Liver (tissue), 9 donors: ENCODE data around the gene EEF1G. TPM values are rescaled to one million over a fixed set of nuclear protein-coding genes. Genes with fewer than 3 reads are reported as not detected.

Experiments
- DNase-seq: peaks from one replicate; pipeline ENCODE4 v3.0.0-alpha.2; 2017; ENCODE audit warnings: low spot score
- H3K27ac ChIP-seq, 2 donors: one replicate each; pipeline ENCODE4 v1.7.0; 2013; ENCODE audit warnings: inconsistent platforms in 2 of 2, low read length in 2 of 2, control low read depth in 1 of 2, low read depth in 1 of 2, mild to moderate bottlenecking in 1 of 2
- H3K27me3 ChIP-seq, 4 donors: one replicate each; pipeline versions ENCODE4 v1.6.1 to v1.7.0; 2013; ENCODE audit warnings: low read length in 3 of 4, inconsistent platforms in 1 of 4, mild to moderate bottlenecking in 1 of 4, moderate library complexity in 1 of 4; ENCODE audit not compliant: control insufficient read depth in 4 of 4, insufficient read depth in 4 of 4
- H3K36me3 ChIP-seq, 4 donors: one replicate each; pipeline versions ENCODE4 v1.6.1 to v1.7.0; 2013; ENCODE audit warnings: low read length in 3 of 4, mild to moderate bottlenecking in 3 of 4, low read depth in 1 of 4, moderate library complexity in 1 of 4; ENCODE audit not compliant: control insufficient read depth in 4 of 4, insufficient read depth in 3 of 4
- H3K4me1 ChIP-seq, 4 donors: one replicate each; pipeline versions ENCODE4 v1.6.1 to v1.7.0; 2013; ENCODE audit warnings: low read length in 3 of 4, mild to moderate bottlenecking in 3 of 4, moderate library complexity in 1 of 4; ENCODE audit not compliant: control insufficient read depth in 4 of 4, insufficient read depth in 4 of 4
- H3K4me3 ChIP-seq, 3 donors: one replicate each; pipeline versions ENCODE4 v1.6.1 to v1.7.0; 2013; ENCODE audit warnings: low read length in 3 of 3, control low read depth in 1 of 3, low read depth in 1 of 3, mild to moderate bottlenecking in 1 of 3
- H3K9ac ChIP-seq, 2 donors: one replicate each; pipeline ENCODE4 v1.7.0; 2013; ENCODE audit warnings: low read length in 2 of 2, mild to moderate bottlenecking in 2 of 2, moderate library complexity in 2 of 2, control low read depth in 1 of 2, low read depth in 1 of 2
- H3K9me3 ChIP-seq, 4 donors: one replicate each; pipeline versions ENCODE4 v1.6.1 to v1.7.0; 2013; ENCODE audit warnings: low read length in 3 of 4; ENCODE audit not compliant: control insufficient read depth in 4 of 4
- EGR1 ChIP-seq, 2 donors: IDR thresholded peaks; 2 replicates each; pipeline ENCODE4 v1.6.1; 2016 to 2018; ENCODE audit warnings: antibody characterized with exemption in 2 of 2, low read depth in 2 of 2
- FOXA1 ChIP-seq: IDR thresholded peaks from 2 replicates; pipeline ENCODE4 v1.6.1; 2016; ENCODE audit warnings: antibody characterized with exemption
- FOXA2 ChIP-seq: IDR thresholded peaks from 2 replicates; pipeline ENCODE4 v1.6.1; 2016; ENCODE audit warnings: antibody characterized with exemption
- GABPA ChIP-seq, 2 donors: IDR thresholded peaks in 1 of 2; conservative IDR thresholded peaks in 1 of 2; 2 replicates each; pipeline ENCODE4 v1.6.1; 2016; ENCODE audit warnings: antibody characterized with exemption in 2 of 2, mild to moderate bottlenecking in 1 of 2, moderate library complexity in 1 of 2
- HNF4A ChIP-seq, 2 donors: conservative IDR thresholded peaks; 2 replicates each; pipeline ENCODE4 v1.6.1; 2016; ENCODE audit warnings: antibody characterized with exemption in 2 of 2, mild to moderate bottlenecking in 2 of 2
- HNF4G ChIP-seq: IDR thresholded peaks from 2 replicates; pipeline ENCODE4 v1.6.1; 2016; ENCODE audit warnings: antibody characterized with exemption
- JUND ChIP-seq, 2 donors: IDR thresholded peaks; 2 replicates each; pipeline ENCODE4 v1.6.1; 2016; ENCODE audit warnings: antibody characterized with exemption in 2 of 2
- NR2F2 ChIP-seq: IDR thresholded peaks from 2 replicates; pipeline ENCODE4 v1.6.1; 2016; ENCODE audit warnings: antibody characterized with exemption
- RAD21 ChIP-seq, 2 donors: IDR thresholded peaks; 2 replicates each; pipeline ENCODE4 v1.6.1; 2016; ENCODE audit warnings: antibody characterized with exemption in 2 of 2, mild to moderate bottlenecking in 2 of 2
- RXRA ChIP-seq, 2 donors: IDR thresholded peaks; 2 replicates each; pipeline ENCODE4 v1.6.1; 2017 to 2018; ENCODE audit warnings: antibody characterized with exemption in 2 of 2, mild to moderate bottlenecking in 1 of 2
- SP1 ChIP-seq: IDR thresholded peaks from 2 replicates; pipeline ENCODE4 v1.6.1; 2018; ENCODE audit warnings: antibody characterized with exemption, mild to moderate bottlenecking
- TAF1 ChIP-seq: conservative IDR thresholded peaks from 2 replicates; pipeline ENCODE4 v1.6.1; 2016; ENCODE audit warnings: antibody characterized with exemption, mild to moderate bottlenecking
- YY1 ChIP-seq: IDR thresholded peaks from 2 replicates; pipeline ENCODE4 v1.6.1; 2016; ENCODE audit warnings: antibody characterized with exemption, mild to moderate bottlenecking
- WGBS: extraction: QIAGEN DNeasy Blood & Tissue Kit; methylation state at CpG from one replicate; pipeline ENCODE4 v1.1.7; 2013; 5-methylcytosine and 5-hydroxymethylcytosine counted together
- polyA plus RNA-seq, 2 donors: library from polyadenylated mRNA; stranded (reverse) in 1 of 2; unstranded in 1 of 2; fragments of 200-250 nt in 1 of 2; fragments of >200 nt in 1 of 2; fragmentation: Nextera tagmentation in 1 of 2; extraction: Ambion mirVana in 1 of 2; gene quantifications; one replicate each; pipeline versions ENCODE4 v1.2.1 to v1.2.3, GENCODE V29; 2013 to 2015
- total RNA-seq, 2 donors: library from RNA; depleted of rRNA; stranded (reverse); fragments of >200 nt; gene quantifications; one replicate each; pipeline ENCODE4 v1.2.3, GENCODE V29; 2014
- TF ChIP-seq, protein P1 (sequence below): IDR thresholded peaks from 2 replicates; pipeline ENCODE4 v1.6.1; 2016; ENCODE audit warnings: antibody characterized with exemption, mild to moderate bottlenecking
- TF ChIP-seq, protein P2 (sequence below): IDR thresholded peaks from 2 replicates; pipeline ENCODE4 v1.6.1; 2016; ENCODE audit warnings: antibody characterized with exemption
- TF ChIP-seq, protein P3 (sequence below): IDR thresholded peaks from 2 replicates; pipeline ENCODE4 v1.6.1; 2016; ENCODE audit warnings: antibody characterized with exemption
- TF ChIP-seq, protein P4 (sequence below): IDR thresholded peaks from 2 replicates; pipeline ENCODE4 v1.6.1; 2016; ENCODE audit warnings: antibody characterized with exemption
- TF ChIP-seq, protein P5 (sequence below): fragments of 150-350 bp; IDR thresholded peaks from 2 replicates; pipeline ENCODE4 v1.5.1; 2017; ENCODE audit warnings: improper control_type of control experiment, low read depth, low read length; ENCODE audit not compliant: missing input control
- donor health status: healthy.
- donor health status: healthy.
- donor health status: healthy.
- donor health status: healthy.
- donor health status: healthy.

The EEF1G gene
- total and polyA plus RNA-seq, 4 donors = 251 to 640 (median 469) TPM

DNA sequence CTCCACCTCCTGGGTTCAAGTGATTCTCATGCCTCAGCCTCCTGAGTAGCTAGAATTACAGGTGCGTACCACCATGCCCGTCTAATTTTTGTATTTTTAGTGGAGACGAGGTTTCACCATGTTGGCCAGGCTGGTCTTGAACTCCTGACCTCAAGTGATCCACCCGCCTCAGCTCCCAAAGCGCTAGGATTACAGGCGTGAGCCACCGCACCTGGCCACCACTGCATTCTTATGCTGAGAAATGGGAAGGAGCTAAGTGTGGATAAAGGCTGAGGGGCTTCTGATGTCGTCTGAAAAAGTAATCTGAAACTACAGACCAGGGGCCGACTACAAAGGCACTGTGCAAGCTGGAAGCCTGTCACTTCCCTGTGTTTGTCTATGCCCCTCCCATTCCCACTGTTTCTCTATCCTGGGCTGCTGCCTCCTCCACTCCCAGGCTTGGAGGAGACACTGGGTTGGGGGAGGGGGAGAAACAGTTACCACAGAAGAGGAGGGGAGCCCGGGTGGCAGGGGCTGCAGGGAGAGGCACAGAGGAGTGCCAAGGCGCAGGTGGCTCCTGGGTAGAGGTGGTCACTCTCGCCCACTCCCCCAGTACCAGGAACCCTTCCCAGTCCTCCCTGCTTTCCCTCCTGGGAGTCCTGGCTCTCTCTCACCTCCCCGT lies 30.9 kb upstream of the EEF1G start:
- no peaks in the 10 kb centered on the region for H3K9me3 ChIP-seq
- whole genome bisulfite sequencing = 83% methylated on average over 13 of the region's 13 CpGs
- H3K4me1 ChIP-seq = peaks cover 12 to 50% (median 33%) of the 10 kb centered on the region in 4 donors
- peaks cover 2 to 14% (median 3%) of the 10 kb centered on the region in 4 donors for H3K36me3 ChIP-seq
- no peak overlapping the region for H3K4me3 ChIP-seq
- no peak for DNase-seq
- TF ChIP-seq, protein P1, sequence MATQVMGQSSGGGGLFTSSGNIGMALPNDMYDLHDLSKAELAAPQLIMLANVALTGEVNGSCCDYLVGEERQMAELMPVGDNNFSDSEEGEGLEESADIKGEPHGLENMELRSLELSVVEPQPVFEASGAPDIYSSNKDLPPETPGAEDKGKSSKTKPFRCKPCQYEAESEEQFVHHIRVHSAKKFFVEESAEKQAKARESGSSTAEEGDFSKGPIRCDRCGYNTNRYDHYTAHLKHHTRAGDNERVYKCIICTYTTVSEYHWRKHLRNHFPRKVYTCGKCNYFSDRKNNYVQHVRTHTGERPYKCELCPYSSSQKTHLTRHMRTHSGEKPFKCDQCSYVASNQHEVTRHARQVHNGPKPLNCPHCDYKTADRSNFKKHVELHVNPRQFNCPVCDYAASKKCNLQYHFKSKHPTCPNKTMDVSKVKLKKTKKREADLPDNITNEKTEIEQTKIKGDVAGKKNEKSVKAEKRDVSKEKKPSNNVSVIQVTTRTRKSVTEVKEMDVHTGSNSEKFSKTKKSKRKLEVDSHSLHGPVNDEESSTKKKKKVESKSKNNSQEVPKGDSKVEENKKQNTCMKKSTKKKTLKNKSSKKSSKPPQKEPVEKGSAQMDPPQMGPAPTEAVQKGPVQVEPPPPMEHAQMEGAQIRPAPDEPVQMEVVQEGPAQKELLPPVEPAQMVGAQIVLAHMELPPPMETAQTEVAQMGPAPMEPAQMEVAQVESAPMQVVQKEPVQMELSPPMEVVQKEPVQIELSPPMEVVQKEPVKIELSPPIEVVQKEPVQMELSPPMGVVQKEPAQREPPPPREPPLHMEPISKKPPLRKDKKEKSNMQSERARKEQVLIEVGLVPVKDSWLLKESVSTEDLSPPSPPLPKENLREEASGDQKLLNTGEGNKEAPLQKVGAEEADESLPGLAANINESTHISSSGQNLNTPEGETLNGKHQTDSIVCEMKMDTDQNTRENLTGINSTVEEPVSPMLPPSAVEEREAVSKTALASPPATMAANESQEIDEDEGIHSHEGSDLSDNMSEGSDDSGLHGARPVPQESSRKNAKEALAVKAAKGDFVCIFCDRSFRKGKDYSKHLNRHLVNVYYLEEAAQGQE = no peak
- TF ChIP-seq HNF4A (conservative IDR thresholded peaks at IDR 0.05) (no peak), EGR1 (IDR thresholded peaks at IDR 0.05; ENCODE audit: low read depth in 2 of 2) (no peak), YY1 (no peak), FOXA2 (no peak), NR2F2 (no peak), GABPA (IDR thresholded peaks at IDR 0.05 in 1 of 2, conservative IDR thresholded peaks at IDR 0.05 in 1 of 2) (no peak), RXRA (IDR thresholded peaks at IDR 0.05) (no peak), SP1 (no peak), FOXA1 (no peak), HNF4G (no peak), JUND (IDR thresholded peaks at IDR 0.05) (no peak), TAF1 (no peak), RAD21 (IDR thresholded peaks at IDR 0.05) (no peak)
- TF ChIP-seq, protein P2, sequence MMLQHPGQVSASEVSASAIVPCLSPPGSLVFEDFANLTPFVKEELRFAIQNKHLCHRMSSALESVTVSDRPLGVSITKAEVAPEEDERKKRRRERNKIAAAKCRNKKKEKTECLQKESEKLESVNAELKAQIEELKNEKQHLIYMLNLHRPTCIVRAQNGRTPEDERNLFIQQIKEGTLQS = no peak
- TF ChIP-seq, protein P3, sequence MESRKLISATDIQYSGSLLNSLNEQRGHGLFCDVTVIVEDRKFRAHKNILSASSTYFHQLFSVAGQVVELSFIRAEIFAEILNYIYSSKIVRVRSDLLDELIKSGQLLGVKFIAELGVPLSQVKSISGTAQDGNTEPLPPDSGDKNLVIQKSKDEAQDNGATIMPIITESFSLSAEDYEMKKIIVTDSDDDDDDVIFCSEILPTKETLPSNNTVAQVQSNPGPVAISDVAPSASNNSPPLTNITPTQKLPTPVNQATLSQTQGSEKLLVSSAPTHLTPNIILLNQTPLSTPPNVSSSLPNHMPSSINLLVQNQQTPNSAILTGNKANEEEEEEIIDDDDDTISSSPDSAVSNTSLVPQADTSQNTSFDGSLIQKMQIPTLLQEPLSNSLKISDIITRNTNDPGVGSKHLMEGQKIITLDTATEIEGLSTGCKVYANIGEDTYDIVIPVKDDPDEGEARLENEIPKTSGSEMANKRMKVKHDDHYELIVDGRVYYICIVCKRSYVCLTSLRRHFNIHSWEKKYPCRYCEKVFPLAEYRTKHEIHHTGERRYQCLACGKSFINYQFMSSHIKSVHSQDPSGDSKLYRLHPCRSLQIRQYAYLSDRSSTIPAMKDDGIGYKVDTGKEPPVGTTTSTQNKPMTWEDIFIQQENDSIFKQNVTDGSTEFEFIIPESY = no peak
- TF ChIP-seq, protein P4, sequence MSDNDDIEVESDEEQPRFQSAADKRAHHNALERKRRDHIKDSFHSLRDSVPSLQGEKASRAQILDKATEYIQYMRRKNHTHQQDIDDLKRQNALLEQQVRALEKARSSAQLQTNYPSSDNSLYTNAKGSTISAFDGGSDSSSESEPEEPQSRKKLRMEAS = no peak
- TF ChIP-seq, protein P5, sequence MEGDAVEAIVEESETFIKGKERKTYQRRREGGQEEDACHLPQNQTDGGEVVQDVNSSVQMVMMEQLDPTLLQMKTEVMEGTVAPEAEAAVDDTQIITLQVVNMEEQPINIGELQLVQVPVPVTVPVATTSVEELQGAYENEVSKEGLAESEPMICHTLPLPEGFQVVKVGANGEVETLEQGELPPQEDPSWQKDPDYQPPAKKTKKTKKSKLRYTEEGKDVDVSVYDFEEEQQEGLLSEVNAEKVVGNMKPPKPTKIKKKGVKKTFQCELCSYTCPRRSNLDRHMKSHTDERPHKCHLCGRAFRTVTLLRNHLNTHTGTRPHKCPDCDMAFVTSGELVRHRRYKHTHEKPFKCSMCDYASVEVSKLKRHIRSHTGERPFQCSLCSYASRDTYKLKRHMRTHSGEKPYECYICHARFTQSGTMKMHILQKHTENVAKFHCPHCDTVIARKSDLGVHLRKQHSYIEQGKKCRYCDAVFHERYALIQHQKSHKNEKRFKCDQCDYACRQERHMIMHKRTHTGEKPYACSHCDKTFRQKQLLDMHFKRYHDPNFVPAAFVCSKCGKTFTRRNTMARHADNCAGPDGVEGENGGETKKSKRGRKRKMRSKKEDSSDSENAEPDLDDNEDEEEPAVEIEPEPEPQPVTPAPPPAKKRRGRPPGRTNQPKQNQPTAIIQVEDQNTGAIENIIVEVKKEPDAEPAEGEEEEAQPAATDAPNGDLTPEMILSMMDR = no peak
- no peaks in the 10 kb centered on the region for H3K27me3 ChIP-seq
- H3K9ac ChIP-seq = no peak overlapping the region
- no peak overlapping the region for H3K27ac ChIP-seq
